Heart left ventricle (tissue), 13 donors: ENCODE measurements around the gene LCP2.

Source experiments
- POLR2A ChIP-seq, 2 donors: fragments of 450-650 bp; IDR thresholded peaks; one replicate each; pipeline ENCODE4 v1.6.1; 2017; ENCODE audit warnings: antibody characterized with exemption in 2 of 2, mild to moderate bottlenecking in 2 of 2, moderate library complexity in 2 of 2
- TF ChIP-seq, protein P1 (sequence below), 12 donors: fragments of 200-600 bp; sonication (generic) in 4 of 12; IDR thresholded peaks; one replicate each; pipeline versions ENCODE4 v1.5.0 to v1.8.0; 2018 to 2022; ENCODE audit warnings: antibody characterized with exemption in 12 of 12, mild to moderate bottlenecking in 5 of 12
- donor health status: ischemic (EF 13 %, LVEDD 7.1; RV severe dilation, severe dysfunction).
- donor health status: DM: no; HTN: yes; CAD: no.
- donor health status: DM: no; HTN: no; CAD: no.
- donor health status: ischemic (EF 25% LVEDD 6.9; RV normal size, moderate dysfunction).
- donor health status: ischemic (EF 25% LVEDD 5.7; RV mildly dilated, moderate dysfunction).
- donor health status: ischemic (EF 35%, LVEDD 5.7; RV mildly dilated, moderate dysfunction).
- donor health status: nonischemic (EF 11% LVEDD 7.7; RV severe dilation, severe dysfunction).
- donor health status: DM: yes; HTN: yes; CAD: no.
- donor health status: PGD.
- donor health status: ischemic (EF 29% LVEDD 5.4; RV normal size, mild dysfunction).
- donor health status: nonischemic (EF 23%, LVEDD 6.1; RV moderate dilation, normal function).

DNA sequence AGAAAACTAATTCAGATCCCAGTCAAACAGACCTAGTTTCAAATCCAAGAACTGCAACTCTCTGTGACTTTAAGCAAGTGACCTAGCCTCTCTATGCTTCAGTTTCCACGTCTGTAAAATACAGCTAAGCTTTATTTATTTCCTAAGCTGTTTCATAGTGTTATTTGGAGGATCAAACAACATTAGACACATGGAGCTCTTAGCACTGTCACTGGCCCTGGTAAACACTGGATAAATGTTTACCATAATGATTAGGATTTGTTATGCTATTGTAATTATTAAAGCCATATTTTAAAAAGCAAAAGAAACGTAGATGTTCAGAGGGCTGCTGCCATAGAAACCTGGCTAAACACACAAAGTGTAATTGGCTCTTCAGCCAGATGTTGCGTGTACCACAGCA, 91.4 kb downstream of the LCP2 start:
- TF ChIP-seq, protein P1, sequence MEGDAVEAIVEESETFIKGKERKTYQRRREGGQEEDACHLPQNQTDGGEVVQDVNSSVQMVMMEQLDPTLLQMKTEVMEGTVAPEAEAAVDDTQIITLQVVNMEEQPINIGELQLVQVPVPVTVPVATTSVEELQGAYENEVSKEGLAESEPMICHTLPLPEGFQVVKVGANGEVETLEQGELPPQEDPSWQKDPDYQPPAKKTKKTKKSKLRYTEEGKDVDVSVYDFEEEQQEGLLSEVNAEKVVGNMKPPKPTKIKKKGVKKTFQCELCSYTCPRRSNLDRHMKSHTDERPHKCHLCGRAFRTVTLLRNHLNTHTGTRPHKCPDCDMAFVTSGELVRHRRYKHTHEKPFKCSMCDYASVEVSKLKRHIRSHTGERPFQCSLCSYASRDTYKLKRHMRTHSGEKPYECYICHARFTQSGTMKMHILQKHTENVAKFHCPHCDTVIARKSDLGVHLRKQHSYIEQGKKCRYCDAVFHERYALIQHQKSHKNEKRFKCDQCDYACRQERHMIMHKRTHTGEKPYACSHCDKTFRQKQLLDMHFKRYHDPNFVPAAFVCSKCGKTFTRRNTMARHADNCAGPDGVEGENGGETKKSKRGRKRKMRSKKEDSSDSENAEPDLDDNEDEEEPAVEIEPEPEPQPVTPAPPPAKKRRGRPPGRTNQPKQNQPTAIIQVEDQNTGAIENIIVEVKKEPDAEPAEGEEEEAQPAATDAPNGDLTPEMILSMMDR (IDR thresholded peaks at IDR 0.05): no peak
- no peak for TF ChIP-seq POLR2A (IDR thresholded peaks at IDR 0.05)
